ENCODE results near the gene OSTM1. TPM values are rescaled to one million over a fixed set of nuclear protein-coding genes. Genes with fewer than 3 reads are reported as not detected.

The OSTM1 gene
- total and polyA plus RNA-seq, 2 donors (not counting 1 experiment from before 2014, with no cell fraction given), result 6.2 to 41.7 TPM

DNA sequence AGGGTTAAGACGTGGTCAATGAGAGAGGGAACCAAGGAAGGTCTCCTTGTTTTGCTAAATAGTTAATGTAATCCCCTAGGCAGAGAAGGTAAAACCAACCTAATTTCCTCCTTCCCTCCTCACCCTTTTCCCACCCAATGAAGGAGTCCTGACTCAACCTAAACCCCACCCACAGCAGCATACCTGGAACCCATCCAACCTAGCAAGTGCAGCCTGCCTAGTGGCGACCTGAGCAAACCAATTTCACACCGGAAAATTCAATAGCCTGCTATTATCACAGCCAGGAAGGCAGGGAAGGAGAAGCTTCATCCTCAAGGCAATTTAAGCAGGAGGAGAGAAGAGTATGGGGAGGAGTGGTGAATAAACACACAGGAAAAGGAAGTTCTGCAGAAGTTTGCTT, 46.9 kb downstream of the OSTM1 start:
- DNase-seq, result no peak
- Histone ChIP-seq H3K27ac (ENCODE audit: low read length in 2 of 2) (no peak overlapping the region), H3K4me1 (ENCODE audit: control insufficient read depth in 2 of 2, insufficient read depth in 2 of 2, low read length in 2 of 2) (no peaks in the 10 kb centered on the region), H3K9ac (ENCODE audit: low read length) (no peak overlapping the region), H4K20me1 (ENCODE audit: control insufficient read depth, insufficient read depth, low read length, poor library complexity, severe bottlenecking) (no peaks in the 10 kb centered on the region), H3K9me3 (ENCODE audit: control extremely low read depth in 1 of 3, control insufficient read depth in 2 of 3, insufficient read depth in 1 of 3, low read length in 2 of 3) (no peaks in the 10 kb centered on the region), H2AFZ (ENCODE audit: insufficient read depth, low read depth, low read length, poor library complexity, severe bottlenecking) (no peak overlapping the region), H3K79me2 (ENCODE audit: control insufficient read depth, insufficient read depth, low read length) (no peaks in the 10 kb centered on the region), H3K36me3 (replicated peaks in 1 of 2; ENCODE audit: control extremely low read depth in 1 of 2, control insufficient read depth in 1 of 2, extremely low read depth in 1 of 2, insufficient read depth in 2 of 2, low read length in 1 of 2) (peaks cover 0 to 3% of the 10 kb centered on the region in 2 experiments), H3K27me3 (replicated peaks in 1 of 4; ENCODE audit: control extremely low read depth in 1 of 4, control insufficient read depth in 3 of 4, insufficient read depth in 4 of 4, low read length in 3 of 4) (no peaks in the 10 kb centered on the region), H3K4me3 (ENCODE audit: control extremely low read depth in 1 of 5, extremely low read depth in 1 of 5, insufficient read depth in 1 of 5, low read depth in 2 of 5, low read length in 4 of 5) (no peak overlapping the region), H3K4me2 (replicated peaks; ENCODE audit: low read depth, low read length, poor library complexity, severe bottlenecking) (no peak overlapping the region)
- H3K9me3 Mint-ChIP-seq (ENCODE audit: insufficient read depth), result no peaks in the 10 kb centered on the region
- ATAC-seq (ENCODE audit: low read depth), result no peak
- no peak for TF ChIP-seq EZH2 (IDR thresholded peaks at IDR 0.05; ENCODE audit: borderline replicate concordance, insufficient read depth, low read depth, low read length, poor library complexity, severe bottlenecking)
- TF ChIP-seq, protein P1, sequence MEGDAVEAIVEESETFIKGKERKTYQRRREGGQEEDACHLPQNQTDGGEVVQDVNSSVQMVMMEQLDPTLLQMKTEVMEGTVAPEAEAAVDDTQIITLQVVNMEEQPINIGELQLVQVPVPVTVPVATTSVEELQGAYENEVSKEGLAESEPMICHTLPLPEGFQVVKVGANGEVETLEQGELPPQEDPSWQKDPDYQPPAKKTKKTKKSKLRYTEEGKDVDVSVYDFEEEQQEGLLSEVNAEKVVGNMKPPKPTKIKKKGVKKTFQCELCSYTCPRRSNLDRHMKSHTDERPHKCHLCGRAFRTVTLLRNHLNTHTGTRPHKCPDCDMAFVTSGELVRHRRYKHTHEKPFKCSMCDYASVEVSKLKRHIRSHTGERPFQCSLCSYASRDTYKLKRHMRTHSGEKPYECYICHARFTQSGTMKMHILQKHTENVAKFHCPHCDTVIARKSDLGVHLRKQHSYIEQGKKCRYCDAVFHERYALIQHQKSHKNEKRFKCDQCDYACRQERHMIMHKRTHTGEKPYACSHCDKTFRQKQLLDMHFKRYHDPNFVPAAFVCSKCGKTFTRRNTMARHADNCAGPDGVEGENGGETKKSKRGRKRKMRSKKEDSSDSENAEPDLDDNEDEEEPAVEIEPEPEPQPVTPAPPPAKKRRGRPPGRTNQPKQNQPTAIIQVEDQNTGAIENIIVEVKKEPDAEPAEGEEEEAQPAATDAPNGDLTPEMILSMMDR (IDR thresholded peaks at IDR 0.05), result no peak
- no peaks in the 10 kb centered on the region for H3K4me1 Mint-ChIP-seq
- no peak overlapping the region for H3K4me3 Mint-ChIP-seq
- POLR2A ChIA-PET, result no interaction called here
- no peaks in the 10 kb centered on the region for H3K27me3 Mint-ChIP-seq
- CTCF ChIA-PET, result no interaction called here
- intact Hi-C loops (cut with micrococcal nuclease), result no loop called here
- WGBS (ENCODE audit: insufficient coverage), result no CpG with 5 or more reads among the region's 3 CpGs
- H3K27ac Mint-ChIP-seq, result no peak overlapping the region

DNA sequence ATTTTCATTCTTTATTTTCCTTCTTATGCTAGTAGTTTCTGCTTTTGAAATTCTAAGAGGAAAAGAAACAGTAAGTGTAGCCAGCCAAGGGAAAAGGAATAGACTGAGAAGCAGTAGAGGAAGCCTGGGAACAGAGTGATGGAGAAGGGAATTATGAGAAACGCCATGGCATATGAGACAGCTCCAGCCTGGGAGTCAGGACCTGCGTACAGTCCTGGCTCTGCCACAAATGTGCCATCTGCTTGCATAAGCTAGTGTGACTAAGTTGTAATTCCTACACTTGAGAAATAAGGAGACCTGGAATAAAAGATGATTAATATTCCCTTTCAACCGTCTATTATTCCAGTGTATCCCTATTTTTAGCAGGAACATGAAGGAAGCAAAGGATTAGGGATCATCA, 47.5 kb downstream of the OSTM1 start:
- Histone ChIP-seq H3K4me2 (replicated peaks; ENCODE audit: low read depth, low read length, poor library complexity, severe bottlenecking) (no peak overlapping the region), H4K20me1 (ENCODE audit: control insufficient read depth, insufficient read depth, low read length, poor library complexity, severe bottlenecking) (no peaks in the 10 kb centered on the region), H3K36me3 (replicated peaks in 1 of 2; ENCODE audit: control extremely low read depth in 1 of 2, control insufficient read depth in 1 of 2, extremely low read depth in 1 of 2, insufficient read depth in 2 of 2, low read length in 1 of 2) (no peaks in the 10 kb centered on the region), H3K9me3 (ENCODE audit: control extremely low read depth in 1 of 3, control insufficient read depth in 2 of 3, insufficient read depth in 1 of 3, low read length in 2 of 3) (no peaks in the 10 kb centered on the region), H2AFZ (ENCODE audit: insufficient read depth, low read depth, low read length, poor library complexity, severe bottlenecking) (no peak overlapping the region), H3K4me1 (ENCODE audit: control insufficient read depth in 2 of 2, insufficient read depth in 2 of 2, low read length in 2 of 2) (no peaks in the 10 kb centered on the region), H3K27ac (ENCODE audit: low read length in 2 of 2) (no peak overlapping the region), H3K79me2 (ENCODE audit: control insufficient read depth, insufficient read depth, low read length) (no peaks in the 10 kb centered on the region), H3K4me3 (ENCODE audit: control extremely low read depth in 1 of 5, extremely low read depth in 1 of 5, insufficient read depth in 1 of 5, low read depth in 2 of 5, low read length in 4 of 5) (no peak overlapping the region), H3K27me3 (replicated peaks in 1 of 4; ENCODE audit: control extremely low read depth in 1 of 4, control insufficient read depth in 3 of 4, insufficient read depth in 4 of 4, low read length in 3 of 4) (no peaks in the 10 kb centered on the region), H3K9ac (ENCODE audit: low read length) (no peak overlapping the region)
- intact Hi-C loops (cut with micrococcal nuclease), result no loop called here
- no peak for DNase-seq
- no peaks in the 10 kb centered on the region for H3K4me1 Mint-ChIP-seq
- H3K9me3 Mint-ChIP-seq (ENCODE audit: insufficient read depth), result no peaks in the 10 kb centered on the region
- ATAC-seq (ENCODE audit: low read depth), result no peak
- WGBS (ENCODE audit: insufficient coverage), result no CpG with 5 or more reads among the region's 3 CpGs
- POLR2A ChIA-PET, result no interaction called here
- H3K27me3 Mint-ChIP-seq, result no peaks in the 10 kb centered on the region
- H3K4me3 Mint-ChIP-seq, result no peak overlapping the region
- CTCF ChIA-PET, result no interaction called here
- TF ChIP-seq, protein P1 (IDR thresholded peaks at IDR 0.05), result no peak
- no peak for TF ChIP-seq EZH2 (IDR thresholded peaks at IDR 0.05; ENCODE audit: borderline replicate concordance, insufficient read depth, low read depth, low read length, poor library complexity, severe bottlenecking)
- no peak overlapping the region for H3K27ac Mint-ChIP-seq

All from B cell (primary cell).